Stimulated activated CD4-positive, alpha-beta T cell treated with anti-CD3 and anti-CD28 coated beads, Interleukin-4, amount 100 ng/mL, for 4 hours (primary cell): ENCODE data around the gene PPEF1.
"Not testable (repeated sequence)": the region's sequence is repeated elsewhere in the genome, so short reads cannot be mapped to it uniquely, and the experiment has no call there.

ENCODE experiments used
- DNase-seq, 2 experiments: peaks; one replicate each; pipeline ENCODE4 v3.0.0-alpha.2; 2020

Gene PPEF1

GRCh38 chrX:18799911-18800310, 92.5 kb downstream of the PPEF1 start:
- DNase-seq, result no peak

- DNase-seq, result no peak
These were observed 102.2 kb downstream of the PPEF1 start for GRCh38 chrX:18809641-18810040.

GRCh38 chrX:18810416-18810815, 103.0 kb downstream of the PPEF1 start:
- no peak for DNase-seq

- no peak for DNase-seq
These were observed 117.9 kb downstream of the PPEF1 start for GRCh38 chrX:18825375-18825774.

- DNase-seq, result peak in 1 of 2 experiments; percentile 1
These were observed 121.5 kb downstream of the PPEF1 start for GRCh38 chrX:18828832-18829404.

GRCh38 chrX:18833071-18833731, 125.8 kb downstream of the PPEF1 start:
- no peak for DNase-seq

- DNase-seq, result not testable (repeated sequence)
These were observed 140.5 kb downstream of the PPEF1 start for GRCh38 chrX:18847901-18848300.

- no peak for DNase-seq
These were observed 148.6 kb downstream of the PPEF1 start for GRCh38 chrX:18855919-18856644.

- DNase-seq, result no peak
These were observed 149.2 kb downstream of the PPEF1 start for GRCh38 chrX:18856645-18856997.

- no peak for DNase-seq
These were observed 154.1 kb downstream of the PPEF1 start for GRCh38 chrX:18861511-18861910.

- DNase-seq, result no peak
These were observed 157.0 kb downstream of the PPEF1 start for GRCh38 chrX:18864390-18864920.

GRCh38 chrX:18871161-18871890, 163.9 kb downstream of the PPEF1 start:
- no peak for DNase-seq

GRCh38 chrX:18871970-18872369, 164.5 kb downstream of the PPEF1 start:
- DNase-seq, result no peak

GRCh38 chrX:18872621-18873020, 165.2 kb downstream of the PPEF1 start:
- DNase-seq, result no peak

- DNase-seq, result peak in 1 of 2 experiments; percentile 8
These were observed 165.8 kb downstream of the PPEF1 start for GRCh38 chrX:18873189-18873791.

GRCh38 chrX:18873836-18874235, 166.4 kb downstream of the PPEF1 start:
- DNase-seq, result no peak

- DNase-seq, result no peak
These were observed 167.3 kb downstream of the PPEF1 start for GRCh38 chrX:18874560-18875255.

- DNase-seq, result no peak
These were observed 167.9 kb downstream of the PPEF1 start for GRCh38 chrX:18875256-18875878.

- DNase-seq, result no peak
These were observed 170.0 kb downstream of the PPEF1 start for GRCh38 chrX:18877469-18877868.
